ENCODE results near the gene COL20A1.

- TF ChIP-seq, protein P1, sequence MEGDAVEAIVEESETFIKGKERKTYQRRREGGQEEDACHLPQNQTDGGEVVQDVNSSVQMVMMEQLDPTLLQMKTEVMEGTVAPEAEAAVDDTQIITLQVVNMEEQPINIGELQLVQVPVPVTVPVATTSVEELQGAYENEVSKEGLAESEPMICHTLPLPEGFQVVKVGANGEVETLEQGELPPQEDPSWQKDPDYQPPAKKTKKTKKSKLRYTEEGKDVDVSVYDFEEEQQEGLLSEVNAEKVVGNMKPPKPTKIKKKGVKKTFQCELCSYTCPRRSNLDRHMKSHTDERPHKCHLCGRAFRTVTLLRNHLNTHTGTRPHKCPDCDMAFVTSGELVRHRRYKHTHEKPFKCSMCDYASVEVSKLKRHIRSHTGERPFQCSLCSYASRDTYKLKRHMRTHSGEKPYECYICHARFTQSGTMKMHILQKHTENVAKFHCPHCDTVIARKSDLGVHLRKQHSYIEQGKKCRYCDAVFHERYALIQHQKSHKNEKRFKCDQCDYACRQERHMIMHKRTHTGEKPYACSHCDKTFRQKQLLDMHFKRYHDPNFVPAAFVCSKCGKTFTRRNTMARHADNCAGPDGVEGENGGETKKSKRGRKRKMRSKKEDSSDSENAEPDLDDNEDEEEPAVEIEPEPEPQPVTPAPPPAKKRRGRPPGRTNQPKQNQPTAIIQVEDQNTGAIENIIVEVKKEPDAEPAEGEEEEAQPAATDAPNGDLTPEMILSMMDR (IDR thresholded peaks at IDR 0.05) = no peak
- no peak for TF ChIP-seq POLR2AphosphoS5 (IDR thresholded peaks at IDR 0.05)
- TF ChIP-seq EP300 (IDR thresholded peaks at IDR 0.05) = no peak
Measured at GRCh38 chr20:63246490-63247288, 46.3 kb upstream of the COL20A1 start.

Data from stomach (tissue), 4 donors.